Testis (tissue), 2 donors: Measurements from ENCODE around the gene ANKRD33B.

Source experiments
- CTCF ChIP-seq, 3 experiments: fragments of 450-650 bp in 2 of 3; fragments of 200-600 bp in 1 of 3; sonication (generic) in 1 of 3; IDR thresholded peaks; one replicate each; pipeline ENCODE4 v1.5.1; 2016 to 2019; ENCODE audit warnings: antibody characterized with exemption in 3 of 3, mild to moderate bottlenecking in 2 of 3, moderate library complexity in 1 of 3
- POLR2A ChIP-seq: fragments of 450-650 bp; IDR thresholded peaks from one replicate; pipeline ENCODE4 v1.6.1; 2017; ENCODE audit warnings: antibody characterized with exemption, mild to moderate bottlenecking, moderate library complexity

DNA sequence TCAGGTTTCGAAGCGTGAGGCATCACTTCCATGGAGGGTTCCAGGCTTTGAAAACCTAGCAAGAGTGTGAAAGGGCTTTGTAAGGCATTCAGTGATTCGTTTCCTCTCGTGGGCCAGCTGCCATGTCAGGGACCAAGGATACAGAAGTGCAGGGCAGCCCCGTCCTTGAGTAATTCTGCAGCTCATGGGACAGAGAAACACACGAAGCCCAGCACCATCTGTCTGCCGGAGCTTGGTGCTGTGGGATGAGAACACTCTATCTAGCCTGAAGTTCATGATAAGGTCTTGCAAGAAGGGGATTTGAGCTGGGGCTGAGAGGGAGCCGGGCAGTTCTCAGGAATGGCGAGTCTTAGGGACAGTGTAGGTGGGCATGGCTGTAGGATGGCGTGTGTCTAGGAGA, 55.8 kb downstream of the ANKRD33B start:
- TF ChIP-seq CTCF (IDR thresholded peaks at IDR 0.05), result no peak
- TF ChIP-seq POLR2A, result no peak
